ENCODE data around the gene ENC1.
"Not testable (repeated sequence)": the region's sequence is repeated elsewhere in the genome, so short reads cannot be mapped to it uniquely, and the experiment has no call there.

The ENC1 gene, protein sequence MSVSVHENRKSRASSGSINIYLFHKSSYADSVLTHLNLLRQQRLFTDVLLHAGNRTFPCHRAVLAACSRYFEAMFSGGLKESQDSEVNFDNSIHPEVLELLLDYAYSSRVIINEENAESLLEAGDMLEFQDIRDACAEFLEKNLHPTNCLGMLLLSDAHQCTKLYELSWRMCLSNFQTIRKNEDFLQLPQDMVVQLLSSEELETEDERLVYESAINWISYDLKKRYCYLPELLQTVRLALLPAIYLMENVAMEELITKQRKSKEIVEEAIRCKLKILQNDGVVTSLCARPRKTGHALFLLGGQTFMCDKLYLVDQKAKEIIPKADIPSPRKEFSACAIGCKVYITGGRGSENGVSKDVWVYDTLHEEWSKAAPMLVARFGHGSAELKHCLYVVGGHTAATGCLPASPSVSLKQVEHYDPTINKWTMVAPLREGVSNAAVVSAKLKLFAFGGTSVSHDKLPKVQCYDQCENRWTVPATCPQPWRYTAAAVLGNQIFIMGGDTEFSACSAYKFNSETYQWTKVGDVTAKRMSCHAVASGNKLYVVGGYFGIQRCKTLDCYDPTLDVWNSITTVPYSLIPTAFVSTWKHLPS

DNA sequence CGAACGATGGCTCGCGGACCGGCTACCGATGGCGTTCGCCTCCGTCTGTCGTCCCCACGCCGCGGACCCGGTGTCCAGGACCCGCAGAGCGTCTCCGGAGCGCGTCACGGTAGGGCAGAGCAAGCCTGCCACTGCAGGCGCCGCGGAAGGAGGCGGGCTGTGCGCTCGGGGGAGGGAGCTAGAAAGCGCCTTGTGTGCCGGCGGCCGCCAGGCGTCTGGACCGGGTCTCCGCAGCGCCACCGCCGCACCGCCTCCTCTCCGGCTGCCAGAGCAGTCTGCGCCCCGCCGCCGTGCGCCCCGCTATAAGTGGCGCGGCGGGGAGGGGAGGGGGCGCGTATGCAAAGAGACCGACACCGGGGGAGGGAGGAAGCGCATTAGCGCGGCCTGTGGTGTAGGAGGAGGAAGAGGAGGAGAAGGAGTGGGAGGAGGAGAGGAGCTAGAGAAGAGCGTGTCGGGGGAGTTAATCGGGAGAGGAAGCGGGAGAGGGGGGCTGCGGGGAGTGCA is at the start of gene ENC1:
ENC1 (minus strand) TSS at position 279 of the 504 bp plus-strand sequence. CDS start 4,243 bp downstream, outside the sequence.
- peak within 1 kb of the TSS; percentile 59 for H3K4me3 ChIP-seq (ENCODE audit: low read depth, low read length)
- DNase-seq (ENCODE audit: low read depth) = peak; percentile 74
- TF ChIP-seq, protein P1, sequence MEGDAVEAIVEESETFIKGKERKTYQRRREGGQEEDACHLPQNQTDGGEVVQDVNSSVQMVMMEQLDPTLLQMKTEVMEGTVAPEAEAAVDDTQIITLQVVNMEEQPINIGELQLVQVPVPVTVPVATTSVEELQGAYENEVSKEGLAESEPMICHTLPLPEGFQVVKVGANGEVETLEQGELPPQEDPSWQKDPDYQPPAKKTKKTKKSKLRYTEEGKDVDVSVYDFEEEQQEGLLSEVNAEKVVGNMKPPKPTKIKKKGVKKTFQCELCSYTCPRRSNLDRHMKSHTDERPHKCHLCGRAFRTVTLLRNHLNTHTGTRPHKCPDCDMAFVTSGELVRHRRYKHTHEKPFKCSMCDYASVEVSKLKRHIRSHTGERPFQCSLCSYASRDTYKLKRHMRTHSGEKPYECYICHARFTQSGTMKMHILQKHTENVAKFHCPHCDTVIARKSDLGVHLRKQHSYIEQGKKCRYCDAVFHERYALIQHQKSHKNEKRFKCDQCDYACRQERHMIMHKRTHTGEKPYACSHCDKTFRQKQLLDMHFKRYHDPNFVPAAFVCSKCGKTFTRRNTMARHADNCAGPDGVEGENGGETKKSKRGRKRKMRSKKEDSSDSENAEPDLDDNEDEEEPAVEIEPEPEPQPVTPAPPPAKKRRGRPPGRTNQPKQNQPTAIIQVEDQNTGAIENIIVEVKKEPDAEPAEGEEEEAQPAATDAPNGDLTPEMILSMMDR (IDR thresholded peaks at IDR 0.05; ENCODE audit: low read depth, low read length, missing control alignments) = peak; percentile 54

DNA sequence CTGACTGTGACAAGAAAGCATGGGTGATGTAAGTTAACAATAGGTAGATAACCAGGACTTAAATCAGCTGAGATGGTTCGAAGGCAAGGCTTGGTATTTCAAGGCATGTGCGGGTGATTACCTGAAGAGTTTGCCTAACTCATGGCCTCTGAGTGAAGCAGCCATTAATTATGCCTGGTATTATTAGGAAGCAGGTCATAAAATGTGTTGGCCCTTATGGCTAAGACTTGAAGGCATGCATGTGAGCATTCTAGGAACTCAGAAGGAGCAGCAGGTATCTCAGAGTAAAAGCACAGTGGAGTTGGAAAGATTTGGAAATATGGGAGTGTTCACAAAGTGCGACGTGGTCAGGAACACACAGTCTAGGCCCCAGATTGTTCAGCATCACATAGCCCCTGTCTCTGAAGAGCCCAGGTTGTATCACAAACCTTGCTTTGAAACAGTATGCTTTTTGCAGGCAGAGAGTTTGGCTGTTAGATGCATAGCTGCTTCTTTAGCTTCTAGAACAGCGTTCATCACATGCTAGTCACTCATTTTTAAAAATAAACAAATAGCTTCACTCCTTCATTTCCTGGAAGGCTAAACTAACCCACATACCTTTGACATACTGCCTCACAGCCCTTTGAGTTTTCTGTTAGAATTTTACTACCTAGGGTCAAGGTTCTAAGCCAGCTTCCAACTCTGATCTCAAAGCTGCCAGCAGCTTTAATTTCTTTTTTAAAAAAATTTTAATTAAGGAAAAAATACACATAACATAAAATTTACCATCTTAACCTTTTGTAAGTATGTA is 46.6 kb upstream of the ENC1 start:
- TF ChIP-seq, protein P1 (IDR thresholded peaks at IDR 0.05; ENCODE audit: low read depth, low read length, missing control alignments) = no peak
- no peak for DNase-seq (ENCODE audit: low read depth)
- no peak overlapping the region for H3K4me3 ChIP-seq (ENCODE audit: low read depth, low read length)

DNA sequence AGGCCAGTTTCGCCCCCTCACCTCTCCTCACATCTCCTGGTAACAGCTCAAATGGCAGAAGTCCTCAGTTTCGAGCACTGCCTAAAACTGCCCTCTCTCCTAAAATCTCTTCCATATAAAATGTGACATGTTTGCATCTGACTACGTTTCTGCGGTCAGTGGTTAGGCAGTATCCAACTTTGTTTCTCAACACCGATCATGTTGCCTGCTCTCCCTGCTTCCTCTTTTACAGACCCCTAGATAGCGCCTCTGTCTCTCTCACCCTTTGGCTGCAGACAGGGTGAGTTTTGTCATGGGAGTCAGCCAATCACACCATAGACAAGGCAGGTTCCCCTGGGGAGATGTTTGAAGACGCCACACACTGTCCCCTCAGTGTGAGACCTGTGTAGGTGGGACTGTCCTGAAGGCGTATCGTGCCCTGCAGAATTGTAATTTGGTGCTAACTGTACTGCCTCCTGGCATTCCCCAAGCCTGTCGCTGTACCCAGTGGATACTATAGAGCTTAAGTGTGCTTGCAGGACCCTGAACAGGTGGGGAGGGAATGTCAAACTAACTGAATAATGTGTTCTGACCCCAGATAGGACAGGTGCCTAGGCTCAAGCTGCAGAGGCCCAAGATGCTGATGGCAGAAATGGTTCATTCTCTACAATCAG is 45.6 kb upstream of the ENC1 start:
- peak; percentile 25 for DNase-seq (ENCODE audit: low read depth)
- H3K4me3 ChIP-seq (ENCODE audit: low read depth, low read length) = peak overlapping the region; percentile 82
- TF ChIP-seq, protein P1 (IDR thresholded peaks at IDR 0.05; ENCODE audit: low read depth, low read length, missing control alignments) = no peak

- peak; percentile 24 for DNase-seq (ENCODE audit: low read depth)
Observed at GRCh38 chr5:74684900-74685851, 44.6 kb upstream of the ENC1 start, which contains the start of gene HEXB. HEXB (plus strand) TSS chr5:74685233; CDS start chr5:74685261, 28 bp downstream.

GRCh38 chr5:74679966-74680365 is 39.4 kb upstream of the ENC1 start:
- H3K4me3 ChIP-seq (ENCODE audit: low read depth, low read length) = no peak overlapping the region
- DNase-seq (ENCODE audit: low read depth) = no peak
- TF ChIP-seq, protein P1 (IDR thresholded peaks at IDR 0.05; ENCODE audit: low read depth, low read length, missing control alignments) = no peak

More at GRCh38 chr5:74684900-74685851, 44.6 kb upstream of the ENC1 start, which contains the start of gene HEXB:
- peak within 1 kb of the TSS; percentile 82 for H3K4me3 ChIP-seq (ENCODE audit: low read depth, low read length)
- TF ChIP-seq, protein P1 (IDR thresholded peaks at IDR 0.05; ENCODE audit: low read depth, low read length, missing control alignments) = peak; percentile 6

- not testable (repeated sequence) for DNase-seq (ENCODE audit: low read depth); H3K4me3 ChIP-seq (ENCODE audit: low read depth, low read length)
Observed at GRCh38 chr5:74679300-74679699, 38.8 kb upstream of the ENC1 start.

- not testable (repeated sequence) for DNase-seq (ENCODE audit: low read depth); H3K4me3 ChIP-seq (ENCODE audit: low read depth, low read length)
Observed at GRCh38 chr5:74678123-74678522, 37.6 kb upstream of the ENC1 start.

- DNase-seq (ENCODE audit: low read depth); H3K4me3 ChIP-seq (ENCODE audit: low read depth, low read length): not testable (repeated sequence)
Observed at GRCh38 chr5:74676466-74676865, 35.9 kb upstream of the ENC1 start.

Data from GM12864 (cell line).